ENCODE data around the gene GSC. TPM values are rescaled to one million over a fixed set of nuclear protein-coding genes. Genes with fewer than 3 reads are reported as not detected.

Gene GSC
- total and polyA plus RNA-seq, 10 of the 15 experiments (the other 5 are each of a cell fraction or from before 2014, with no cell fraction given) = not detected

DNA sequence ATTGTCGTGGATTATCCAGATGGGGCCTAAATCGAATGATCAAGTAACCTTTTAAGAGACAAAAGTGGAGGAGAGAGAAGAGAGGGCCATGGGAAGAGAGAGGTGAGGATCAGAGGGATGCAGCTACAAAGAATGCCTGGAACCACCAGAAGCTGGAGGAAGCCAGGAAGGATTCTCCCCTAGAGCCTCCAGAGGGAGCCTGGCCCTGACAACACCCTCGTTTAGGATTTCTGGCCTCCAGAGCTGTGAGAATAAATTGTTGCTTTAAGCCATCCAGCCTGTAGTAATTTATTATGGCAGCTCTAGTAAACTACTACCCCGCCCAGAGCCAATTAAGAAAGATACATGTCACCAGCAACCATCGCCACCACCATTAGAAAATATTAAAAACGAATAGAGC is 46.2 kb upstream of the GSC start:
- 25% methylated on average over 6 of the region's 6 CpGs for WGBS (ENCODE audit: insufficient coverage, insufficient replicate concordance, low lambda C conversion rate, missing lambda C conversion rate)
- intact Hi-C loops (cut with micrococcal nuclease; ENCODE audit: unreplicated experiment) = no loop called here
- in situ Hi-C loops (cut with MboI) = no loop called here

DNA sequence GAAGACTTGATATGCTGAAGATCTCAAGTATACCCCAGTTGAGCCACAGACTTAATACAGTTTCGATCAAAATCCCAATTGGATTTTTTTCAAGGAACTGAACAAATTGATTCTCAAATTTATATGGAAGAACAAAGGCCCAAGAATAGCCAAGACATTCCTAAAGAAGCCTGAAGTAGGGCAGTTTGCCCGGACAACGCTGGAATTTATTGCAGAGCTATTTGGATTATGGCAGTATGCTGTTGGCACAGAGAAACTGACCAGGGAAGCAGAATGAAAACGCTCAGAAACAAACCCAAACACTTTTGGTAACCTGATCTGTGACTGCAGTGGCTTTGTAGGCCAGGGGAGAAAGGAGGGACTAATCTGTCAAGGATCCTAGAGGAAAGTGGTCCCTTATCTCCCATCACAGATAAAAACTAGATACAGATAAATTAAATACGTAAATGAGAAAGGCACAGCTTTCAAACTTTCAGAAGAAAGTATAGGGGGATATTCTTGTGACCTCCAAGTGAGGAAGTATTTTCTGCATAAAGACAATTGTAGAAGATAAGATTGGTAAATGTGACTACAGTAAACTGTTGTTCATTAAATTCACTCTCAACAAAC is 35.9 kb upstream of the GSC start:
- FAIRE-seq = no peak
- no peaks in the 10 kb centered on the region for H3K79me2 ChIP-seq (ENCODE audit: control insufficient read depth, insufficient read depth, low read length)
- no peak for DNase-seq (ENCODE audit: low read depth, low spot score)
- no peaks in the 10 kb centered on the region for H3K9me3 ChIP-seq (replicated peaks; ENCODE audit: control insufficient read depth, insufficient read depth, low read length)
- H3K9ac ChIP-seq (ENCODE audit: control insufficient read depth, insufficient read depth, low read length) = no peak overlapping the region
- CTCF ChIA-PET = no interaction called here
- no peaks in the 10 kb centered on the region for H3K27me3 ChIP-seq (replicated peaks in 1 of 2; ENCODE audit: control insufficient read depth in 2 of 2, insufficient read depth in 2 of 2, low read length in 1 of 2)
- no peaks in the 10 kb centered on the region for H4K20me1 ChIP-seq (ENCODE audit: control insufficient read depth, insufficient read depth)
- SMC1A ChIA-PET (ENCODE audit: uncharacterized antibody, unreplicated experiment) = no interaction called here
- POLR2A ChIA-PET = no interaction called here
- RAD21 ChIA-PET (ENCODE audit: unreplicated experiment) = no interaction called here
- no peak overlapping the region for H2AFZ ChIP-seq (ENCODE audit: control insufficient read depth, low read depth, low read length)
- H3K4me2 ChIP-seq (ENCODE audit: control insufficient read depth, insufficient read depth) = no peak overlapping the region
- no peaks in the 10 kb centered on the region for H3K36me3 ChIP-seq (ENCODE audit: control insufficient read depth in 2 of 2, insufficient read depth in 2 of 2, low read length in 1 of 2)
- WGBS (ENCODE audit: insufficient coverage, insufficient replicate concordance, low lambda C conversion rate, missing lambda C conversion rate) = 12% methylated on average over 5 of the region's 5 CpGs
- H3K4me3 ChIP-seq = no peak overlapping the region
- in situ Hi-C loops (cut with MboI) (no loop called here), intact Hi-C loops (cut with micrococcal nuclease; ENCODE audit: unreplicated experiment) (no loop called here)
- H3K27ac ChIP-seq (ENCODE audit: control insufficient read depth, insufficient read depth) = no peak overlapping the region
- ATAC-seq = no peak
- no peaks in the 10 kb centered on the region for H3K4me1 ChIP-seq (ENCODE audit: control insufficient read depth, insufficient read depth, low read length)
- BruUV-seq (replicated peaks) = no TSS peak
- TF ChIP-seq, protein P1, sequence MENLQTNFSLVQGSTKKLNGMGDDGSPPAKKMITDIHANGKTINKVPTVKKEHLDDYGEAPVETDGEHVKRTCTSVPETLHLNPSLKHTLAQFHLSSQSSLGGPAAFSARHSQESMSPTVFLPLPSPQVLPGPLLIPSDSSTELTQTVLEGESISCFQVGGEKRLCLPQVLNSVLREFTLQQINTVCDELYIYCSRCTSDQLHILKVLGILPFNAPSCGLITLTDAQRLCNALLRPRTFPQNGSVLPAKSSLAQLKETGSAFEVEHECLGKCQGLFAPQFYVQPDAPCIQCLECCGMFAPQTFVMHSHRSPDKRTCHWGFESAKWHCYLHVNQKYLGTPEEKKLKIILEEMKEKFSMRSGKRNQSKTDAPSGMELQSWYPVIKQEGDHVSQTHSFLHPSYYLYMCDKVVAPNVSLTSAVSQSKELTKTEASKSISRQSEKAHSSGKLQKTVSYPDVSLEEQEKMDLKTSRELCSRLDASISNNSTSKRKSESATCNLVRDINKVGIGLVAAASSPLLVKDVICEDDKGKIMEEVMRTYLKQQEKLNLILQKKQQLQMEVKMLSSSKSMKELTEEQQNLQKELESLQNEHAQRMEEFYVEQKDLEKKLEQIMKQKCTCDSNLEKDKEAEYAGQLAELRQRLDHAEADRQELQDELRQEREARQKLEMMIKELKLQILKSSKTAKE (IDR thresholded peaks at IDR 0.05; ENCODE audit: low read depth, poor library complexity, severe bottlenecking) = no peak
- TF ChIP-seq NFYB (IDR thresholded peaks at IDR 0.05; ENCODE audit: insufficient read depth, low read depth, low read length) (no peak), ZNF24 (IDR thresholded peaks at IDR 0.05) (no peak)
- TF ChIP-seq, protein P2, sequence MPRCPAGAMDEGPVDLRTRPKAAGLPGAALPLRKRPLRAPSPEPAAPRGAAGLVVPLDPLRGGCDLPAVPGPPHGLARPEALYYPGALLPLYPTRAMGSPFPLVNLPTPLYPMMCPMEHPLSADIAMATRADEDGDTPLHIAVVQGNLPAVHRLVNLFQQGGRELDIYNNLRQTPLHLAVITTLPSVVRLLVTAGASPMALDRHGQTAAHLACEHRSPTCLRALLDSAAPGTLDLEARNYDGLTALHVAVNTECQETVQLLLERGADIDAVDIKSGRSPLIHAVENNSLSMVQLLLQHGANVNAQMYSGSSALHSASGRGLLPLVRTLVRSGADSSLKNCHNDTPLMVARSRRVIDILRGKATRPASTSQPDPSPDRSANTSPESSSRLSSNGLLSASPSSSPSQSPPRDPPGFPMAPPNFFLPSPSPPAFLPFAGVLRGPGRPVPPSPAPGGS (IDR thresholded peaks at IDR 0.05; ENCODE audit: borderline replicate concordance, insufficient read depth, low read depth, low read length, poor library complexity, severe bottlenecking) = no peak
- TF ChIP-seq, protein P3, sequence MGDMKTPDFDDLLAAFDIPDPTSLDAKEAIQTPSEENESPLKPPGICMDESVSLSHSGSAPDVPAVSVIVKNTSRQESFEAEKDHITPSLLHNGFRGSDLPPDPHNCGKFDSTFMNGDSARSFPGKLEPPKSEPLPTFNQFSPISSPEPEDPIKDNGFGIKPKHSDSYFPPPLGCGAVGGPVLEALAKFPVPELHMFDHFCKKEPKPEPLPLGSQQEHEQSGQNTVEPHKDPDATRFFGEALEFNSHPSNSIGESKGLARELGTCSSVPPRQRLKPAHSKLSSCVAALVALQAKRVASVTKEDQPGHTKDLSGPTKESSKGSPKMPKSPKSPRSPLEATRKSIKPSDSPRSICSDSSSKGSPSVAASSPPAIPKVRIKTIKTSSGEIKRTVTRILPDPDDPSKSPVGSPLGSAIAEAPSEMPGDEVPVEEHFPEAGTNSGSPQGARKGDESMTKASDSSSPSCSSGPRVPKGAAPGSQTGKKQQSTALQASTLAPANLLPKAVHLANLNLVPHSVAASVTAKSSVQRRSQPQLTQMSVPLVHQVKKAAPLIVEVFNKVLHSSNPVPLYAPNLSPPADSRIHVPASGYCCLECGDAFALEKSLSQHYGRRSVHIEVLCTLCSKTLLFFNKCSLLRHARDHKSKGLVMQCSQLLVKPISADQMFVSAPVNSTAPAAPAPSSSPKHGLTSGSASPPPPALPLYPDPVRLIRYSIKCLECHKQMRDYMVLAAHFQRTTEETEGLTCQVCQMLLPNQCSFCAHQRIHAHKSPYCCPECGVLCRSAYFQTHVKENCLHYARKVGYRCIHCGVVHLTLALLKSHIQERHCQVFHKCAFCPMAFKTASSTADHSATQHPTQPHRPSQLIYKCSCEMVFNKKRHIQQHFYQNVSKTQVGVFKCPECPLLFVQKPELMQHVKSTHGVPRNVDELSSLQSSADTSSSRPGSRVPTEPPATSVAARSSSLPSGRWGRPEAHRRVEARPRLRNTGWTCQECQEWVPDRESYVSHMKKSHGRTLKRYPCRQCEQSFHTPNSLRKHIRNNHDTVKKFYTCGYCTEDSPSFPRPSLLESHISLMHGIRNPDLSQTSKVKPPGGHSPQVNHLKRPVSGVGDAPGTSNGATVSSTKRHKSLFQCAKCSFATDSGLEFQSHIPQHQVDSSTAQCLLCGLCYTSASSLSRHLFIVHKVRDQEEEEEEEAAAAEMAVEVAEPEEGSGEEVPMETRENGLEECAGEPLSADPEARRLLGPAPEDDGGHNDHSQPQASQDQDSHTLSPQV (IDR thresholded peaks at IDR 0.05) = no peak

More for the DNA sequence above, 46.2 kb upstream of the GSC start:
- Histone ChIP-seq H4K20me1 (ENCODE audit: control insufficient read depth, insufficient read depth) (no peaks in the 10 kb centered on the region), H3K9me3 (replicated peaks; ENCODE audit: control insufficient read depth, insufficient read depth, low read length) (no peaks in the 10 kb centered on the region; the same call in 2 of the 3 replicates), H3K79me2 (ENCODE audit: control insufficient read depth, insufficient read depth, low read length) (no peaks in the 10 kb centered on the region), H3K4me2 (ENCODE audit: control insufficient read depth, insufficient read depth) (no peak overlapping the region), H3K27me3 (replicated peaks in 1 of 2; ENCODE audit: control insufficient read depth in 2 of 2, insufficient read depth in 2 of 2, low read length in 1 of 2) (no peaks in the 10 kb centered on the region; a peak in 1 of 4 replicates), H3K27ac (ENCODE audit: control insufficient read depth, insufficient read depth) (no peak overlapping the region), H3K4me3 (no peak overlapping the region), H2AFZ (ENCODE audit: control insufficient read depth, low read depth, low read length) (no peak overlapping the region), H3K4me1 (ENCODE audit: control insufficient read depth, insufficient read depth, low read length) (no peaks in the 10 kb centered on the region), H3K36me3 (ENCODE audit: control insufficient read depth in 2 of 2, insufficient read depth in 2 of 2, low read length in 1 of 2) (no peaks in the 10 kb centered on the region), H3K9ac (ENCODE audit: control insufficient read depth, insufficient read depth, low read length) (no peak overlapping the region)
- BruUV-seq (replicated peaks) = no TSS peak
- ChIA-PET RAD21 (ENCODE audit: unreplicated experiment) (no interaction called here), POLR2A (no interaction called here), CTCF (no interaction called here), SMC1A (ENCODE audit: uncharacterized antibody, unreplicated experiment) (no interaction called here)
- TF ChIP-seq, protein P4, sequence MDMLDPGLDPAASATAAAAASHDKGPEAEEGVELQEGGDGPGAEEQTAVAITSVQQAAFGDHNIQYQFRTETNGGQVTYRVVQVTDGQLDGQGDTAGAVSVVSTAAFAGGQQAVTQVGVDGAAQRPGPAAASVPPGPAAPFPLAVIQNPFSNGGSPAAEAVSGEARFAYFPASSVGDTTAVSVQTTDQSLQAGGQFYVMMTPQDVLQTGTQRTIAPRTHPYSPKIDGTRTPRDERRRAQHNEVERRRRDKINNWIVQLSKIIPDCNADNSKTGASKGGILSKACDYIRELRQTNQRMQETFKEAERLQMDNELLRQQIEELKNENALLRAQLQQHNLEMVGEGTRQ (IDR thresholded peaks at IDR 0.05; ENCODE audit: borderline replicate concordance, low read depth, low read length) = no peak
- ATAC-seq (no peak), FAIRE-seq (no peak), DNase-seq (ENCODE audit: low read depth, low spot score) (no peak)
